Measurements from ENCODE around the gene SLC6A3.

Gene SLC6A3

DNA sequence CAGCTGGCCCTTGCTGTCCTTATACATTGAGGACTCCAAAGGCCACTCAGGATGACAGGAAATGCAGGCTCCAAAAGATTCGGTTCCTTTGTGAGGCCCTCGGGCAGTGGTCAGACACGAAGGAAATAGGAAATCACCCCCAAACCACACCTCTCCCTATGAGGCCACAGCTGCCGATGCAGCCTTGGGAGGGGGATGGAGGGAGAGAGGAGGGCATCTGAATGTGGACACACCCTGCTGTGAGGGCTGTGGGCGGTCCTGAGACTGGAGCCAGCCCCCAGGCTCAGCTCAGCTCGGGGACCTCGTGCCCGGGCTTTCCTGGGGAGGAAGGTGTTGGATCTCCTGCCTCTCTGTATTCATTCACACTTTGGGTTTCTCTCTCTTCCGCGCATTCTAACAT lies 97.7 kb downstream of the SLC6A3 start:
- no peak for DNase-seq (ENCODE audit: low read depth)

DNA sequence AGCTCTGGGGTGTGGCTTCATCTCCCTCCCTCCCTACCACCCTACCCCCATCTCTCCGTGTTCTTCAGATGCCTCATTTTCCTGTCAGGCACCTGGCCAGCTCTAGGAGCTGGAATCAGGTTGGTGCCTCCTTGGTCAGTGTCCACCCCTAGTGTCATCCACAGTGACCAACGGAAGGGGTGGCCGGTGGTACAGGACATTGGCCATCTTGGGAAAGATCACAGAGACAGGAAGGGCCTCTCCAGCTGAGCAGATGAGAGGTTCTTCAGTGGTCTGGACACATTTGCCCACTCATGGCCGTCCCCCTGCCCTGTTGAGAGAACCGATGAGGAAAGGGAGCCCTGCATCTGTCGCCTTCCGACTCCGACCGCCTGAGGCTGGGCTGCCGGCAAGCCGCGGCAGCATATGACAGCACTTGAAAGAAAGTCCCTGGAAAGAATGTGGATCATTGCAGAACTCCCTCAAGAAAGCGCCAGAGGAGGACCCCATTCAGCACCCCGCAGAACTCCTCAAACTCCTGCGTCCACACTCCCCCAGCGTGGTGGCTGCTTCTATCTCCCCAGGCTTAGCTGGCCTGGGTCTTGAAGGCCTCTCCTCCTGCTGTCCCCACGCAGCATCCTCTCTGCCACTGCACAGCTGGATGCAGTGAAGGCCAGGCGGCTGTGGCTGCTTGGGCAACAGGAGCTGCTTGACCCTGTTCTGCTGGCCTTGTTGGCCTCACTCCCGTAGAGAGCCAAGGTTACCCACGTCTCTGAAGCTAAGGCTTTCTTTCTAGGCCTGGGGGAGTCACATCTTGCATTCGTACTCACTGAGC lies 98.4 kb downstream of the SLC6A3 start:
- DNase-seq (ENCODE audit: low read depth): no peak

DNA sequence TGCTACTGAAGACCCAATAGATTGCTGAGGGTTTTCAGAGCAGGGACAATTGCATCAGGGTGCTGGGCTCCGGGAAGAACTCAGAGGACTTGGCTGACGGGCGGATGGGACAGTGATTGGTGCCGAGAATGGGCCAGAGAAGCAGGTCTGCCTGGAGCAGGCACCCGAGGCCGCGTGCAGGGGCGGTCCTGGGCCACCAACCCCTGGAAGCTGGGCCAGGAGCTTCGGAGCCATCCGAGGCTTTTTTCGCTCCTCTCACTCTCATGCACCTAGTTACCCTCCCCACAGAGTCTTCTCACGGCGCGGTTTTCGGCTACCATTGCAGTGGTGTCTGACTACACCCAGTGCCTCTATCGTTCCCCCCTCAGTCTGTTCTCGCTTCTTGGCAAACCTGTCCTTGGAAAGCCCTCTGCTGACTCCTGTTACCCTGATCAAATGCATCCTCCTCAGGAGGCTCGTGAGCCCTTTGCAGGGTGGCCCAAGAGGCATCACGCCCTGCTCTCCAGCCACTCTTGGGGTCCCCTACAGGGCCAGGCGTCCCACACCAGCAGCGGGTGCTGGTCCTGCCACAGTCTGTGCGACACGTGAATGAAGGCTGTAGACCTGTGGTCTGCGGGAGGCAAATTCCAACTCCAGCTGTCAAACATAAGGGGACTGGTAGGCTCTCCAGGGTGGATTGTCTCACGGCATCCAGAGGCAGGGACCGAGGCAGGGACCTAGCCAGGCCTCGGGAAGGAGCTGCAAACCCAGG lies 99.2 kb downstream of the SLC6A3 start:
- DNase-seq (ENCODE audit: low read depth): no peak

- peak; percentile 86 for DNase-seq (ENCODE audit: low read depth)
Measured at GRCh38 chr5:1344975-1345838, 100.0 kb downstream of the SLC6A3 start, which contains the start of gene CLPTM1L. CLPTM1L (minus strand) TSS chr5:1345099; CDS start chr5:1344841, 258 bp downstream.

DNA sequence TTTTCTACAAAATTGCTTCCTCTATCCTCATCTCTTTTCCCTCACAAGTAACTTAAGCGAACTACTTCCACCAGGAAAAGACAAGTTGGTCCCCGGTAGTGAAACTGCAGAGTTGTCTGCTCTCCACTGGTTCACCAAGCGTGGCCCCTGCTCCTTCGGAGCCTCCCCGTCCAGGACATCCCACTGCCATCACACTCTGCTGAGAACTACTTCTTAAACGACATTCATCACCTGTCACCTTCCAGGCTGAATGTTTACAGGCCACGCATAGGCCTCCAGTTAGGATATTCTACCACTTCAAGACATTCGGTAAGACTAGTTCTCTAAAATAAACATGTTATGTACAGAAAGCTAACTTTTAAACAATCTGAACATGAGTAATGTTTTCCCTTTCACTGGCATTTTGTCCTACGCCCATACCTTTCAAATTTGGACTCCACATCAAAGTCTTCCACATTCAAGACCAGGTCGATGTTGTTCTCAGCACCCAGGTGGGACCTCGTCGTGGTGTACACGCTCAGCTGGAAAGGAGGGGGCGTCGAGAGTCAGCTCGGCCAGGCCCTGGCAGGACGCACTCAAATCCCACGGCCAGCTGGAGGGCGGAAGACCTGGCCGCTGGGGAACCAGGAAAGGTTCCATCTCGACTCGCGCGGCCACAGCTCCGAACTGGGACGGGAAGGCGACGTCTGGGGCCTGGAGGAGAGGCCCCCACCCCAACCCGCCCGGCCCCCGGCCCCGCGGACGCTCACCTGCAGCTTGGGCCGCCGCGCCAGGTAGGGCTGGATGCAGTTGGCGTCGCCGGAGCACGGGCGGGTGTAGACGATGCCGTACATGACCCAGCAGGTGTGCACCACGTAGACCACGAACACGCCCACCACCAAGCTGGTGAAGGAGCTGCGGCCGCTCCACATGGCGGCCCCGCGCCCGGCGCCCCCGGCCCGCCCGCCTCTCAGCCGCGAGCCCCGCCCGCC lies 101.0 kb downstream of the SLC6A3 start:
- DNase-seq (ENCODE audit: low read depth): peak; percentile 13

DNA sequence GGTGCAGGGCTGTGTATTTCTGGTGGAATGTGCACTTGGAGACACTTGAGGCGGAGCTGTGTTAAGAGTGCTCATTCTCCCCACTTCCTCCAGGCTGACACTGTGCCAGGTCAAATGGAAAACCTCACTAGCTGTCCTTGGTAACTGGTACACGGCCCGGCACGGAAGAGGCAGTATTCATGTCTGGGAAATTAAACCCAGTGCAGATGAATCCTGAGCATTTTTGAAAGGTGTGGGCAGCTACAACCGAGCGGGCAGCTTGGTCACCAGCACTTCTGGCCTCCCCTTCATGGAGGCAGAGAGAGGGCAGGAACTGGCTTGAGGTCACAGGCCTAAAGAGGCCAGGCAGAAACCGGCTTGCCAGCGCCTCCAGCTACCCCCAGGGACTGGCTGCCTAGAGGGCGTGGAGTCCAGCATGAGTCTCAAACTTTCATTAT lies 101.9 kb downstream of the SLC6A3 start:
- no peak for DNase-seq (ENCODE audit: low read depth)

Measured in activated T-helper 9 cell treated with anti-CD3 and anti-CD28 coated beads, Interleukin-2, amount 50 U/mL, for 16 hours (primary cell).